Transverse colon (tissue), 4 donors: ENCODE measurements around the gene RAB12. TPM values are rescaled to one million over a fixed set of nuclear protein-coding genes. Genes with fewer than 3 reads are reported as not detected.

ENCODE experiments used
- DNase-seq: peaks from one replicate; pipeline ENCODE4 v3.0.0-alpha.2; 2019
- H3K27ac ChIP-seq, 4 donors: fragments of 200-600 bp; sonication (generic); 2 replicates each; pipeline ENCODE4 v1.5.1; 2016 to 2018; ENCODE audit warnings: inconsistent platforms in 4 of 4
- H3K27me3 ChIP-seq: fragments of 200-600 bp; sonication (generic); 2 replicates; pipeline ENCODE4 v1.5.1; 2017; ENCODE audit warnings: inconsistent platforms
- H3K36me3 ChIP-seq, 4 donors: fragments of 200-600 bp; sonication (generic); 2 replicates each; pipeline ENCODE4 v1.5.1; 2017 to 2019; ENCODE audit warnings: inconsistent platforms in 4 of 4
- H3K4me1 ChIP-seq, 4 donors: fragments of 200-600 bp; sonication (generic); 2 replicates each; pipeline ENCODE4 v1.5.1; 2017 to 2020; ENCODE audit warnings: inconsistent platforms in 4 of 4
- H3K4me3 ChIP-seq, 4 donors: fragments of 200-600 bp; sonication (generic); 1 replicate in 1 of 4; 2 replicates in 3 of 4; pipeline versions ENCODE4 v1.5.1 to v1.6.1; 2017 to 2019; ENCODE audit warnings: inconsistent platforms in 4 of 4
- H3K9me3 ChIP-seq, 2 donors: fragments of 200-600 bp; sonication (generic); 2 replicates each; pipeline ENCODE4 v1.5.1; 2017 to 2019; ENCODE audit warnings: inconsistent platforms in 2 of 2
- CTCF ChIP-seq, 5 experiments: fragments of 200-600 bp in 3 of 5; fragments of 450-650 bp in 2 of 5; sonication (generic) in 3 of 5; IDR thresholded peaks; 1 replicate in 2 of 5; 2 replicates in 3 of 5; pipeline ENCODE4 v1.5.1; 2016 to 2017; ENCODE audit warnings: antibody characterized with exemption in 5 of 5, inconsistent platforms in 3 of 5, mild to moderate bottlenecking in 2 of 5, moderate library complexity in 1 of 5
- EP300 ChIP-seq: sonication (generic); formaldehyde crosslinking; IDR thresholded peaks from one replicate; pipeline ENCODE4 v1.6.1; 2017; ENCODE audit warnings: antibody characterized with exemption, low read depth
- POLR2A ChIP-seq: fragments of 450-650 bp; IDR thresholded peaks from one replicate; pipeline ENCODE4 v1.6.1; 2016; ENCODE audit warnings: antibody characterized with exemption, mild to moderate bottlenecking, moderate library complexity
- POLR2AphosphoS5 ChIP-seq, 3 donors: sonication (generic); formaldehyde crosslinking; IDR thresholded peaks; one replicate each; pipeline ENCODE4 v1.6.1; 2016; ENCODE audit warnings: antibody characterized with exemption in 3 of 3
- WGBS, 2 donors: methylation state at CpG; one replicate each; pipeline ENCODE4 v1.1.5; 2018; ENCODE audit warnings: low coverage in 1 of 2; 5-methylcytosine and 5-hydroxymethylcytosine counted together
- in situ Hi-C, 4 donors: fragments of 200-750 bp; cut with MboI; loops; one replicate each; pipeline versions ENCODE4 v1.15.0 to v1.15.1; 2017; ENCODE audit warnings: low sequenced_read_pairs in 3 of 4, low pct_ligation_motif_present in 1 of 4, low pct_unique_long_range_greater_than_20kb in 1 of 4
- intact Hi-C: fragments of 100-400 bp; cut with DNase I; formaldehyde crosslinking; loops from one replicate; pipeline ENCODE4 v1.15.1; 2023; ENCODE audit warnings: low total_unique reads
- total RNA-seq, 4 donors: library from RNA; depleted of rRNA; stranded (reverse); fragments of >200 nt; gene quantifications; one replicate each; pipeline ENCODE4 v1.1.0, GENCODE V29; 2016

Gene RAB12
- total RNA-seq, 4 donors from 2014 or later, result 6.7 to 40.3 (median 23.7) TPM

GRCh38 chr18:8688816-8689215 lies 79.6 kb downstream of the RAB12 start:
- DNase-seq, result no peak
- Histone ChIP-seq H3K4me3 (no peak overlapping the region), H3K27me3 (peaks cover 3% of the 10 kb centered on the region), H3K27ac (no peak overlapping the region), H3K9me3 (no peaks in the 10 kb centered on the region), H3K36me3 (no peaks in the 10 kb centered on the region), H3K4me1 (no peaks in the 10 kb centered on the region)
- no peak for TF ChIP-seq EP300
- TF ChIP-seq CTCF (IDR thresholded peaks at IDR 0.05), result no peak
- no peak for TF ChIP-seq POLR2A
- TF ChIP-seq POLR2AphosphoS5 (IDR thresholded peaks at IDR 0.05), result no peak
- 91 to 94% methylated on average over 8 of the region's 8 CpGs for WGBS, 2 donors
- in situ Hi-C loops (loop anchor here in 1 of 4 donors (25.0 kb wide), 1 partner anchor 298 kb away; no protein-coding TSS in a partner anchor), intact Hi-C loops (no loop called here)

Other genes starting within 250 kb of the RAB12 start
- gene MTCL1, start 96.1 kb downstream of the RAB12 start, total RNA-seq, result 10 to 100 TPM; 12.3 to 35.9 (median 26.1) TPM